ENCODE data around the gene RASGRF2.
"Not testable (repeated sequence)": the region's sequence is repeated elsewhere in the genome, so short reads cannot be mapped to it uniquely, and the experiment has no call there.

RASGRF2 gene

DNA sequence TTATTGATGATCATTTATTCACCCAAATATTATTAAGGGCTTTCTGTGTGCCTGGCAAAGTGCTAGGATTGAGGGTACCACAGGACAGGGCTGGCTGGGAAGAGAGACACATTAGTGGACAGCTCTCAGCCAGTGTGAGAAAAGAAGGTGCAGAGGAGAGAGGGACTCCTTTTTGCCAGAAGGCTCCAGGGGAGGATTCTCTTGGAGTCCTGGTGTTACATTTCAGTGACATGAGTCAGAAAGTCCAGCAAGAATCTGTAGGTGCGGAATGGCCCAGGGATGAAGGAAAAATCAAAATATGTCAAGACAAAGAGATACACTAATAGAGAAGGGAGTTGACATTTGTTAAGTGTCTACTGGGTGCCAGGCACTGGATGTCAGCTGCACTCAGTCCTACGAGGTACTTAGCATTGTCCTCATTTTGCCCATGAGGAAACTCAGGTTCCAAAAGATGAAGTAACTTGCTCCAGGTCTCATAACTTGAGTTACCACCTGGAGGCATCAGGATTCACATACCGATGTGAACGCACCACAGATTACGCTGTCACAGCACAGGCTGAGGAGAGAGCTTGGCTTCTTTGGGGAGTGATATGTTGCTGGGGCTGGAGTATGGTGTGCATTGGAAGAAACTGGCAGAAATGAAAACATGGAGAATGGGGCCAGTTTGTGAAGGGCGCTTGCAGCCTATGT, 60.5 kb downstream of the RASGRF2 start:
- no peak for DNase-seq (ENCODE audit: low read depth in 2 of 2)

DNA sequence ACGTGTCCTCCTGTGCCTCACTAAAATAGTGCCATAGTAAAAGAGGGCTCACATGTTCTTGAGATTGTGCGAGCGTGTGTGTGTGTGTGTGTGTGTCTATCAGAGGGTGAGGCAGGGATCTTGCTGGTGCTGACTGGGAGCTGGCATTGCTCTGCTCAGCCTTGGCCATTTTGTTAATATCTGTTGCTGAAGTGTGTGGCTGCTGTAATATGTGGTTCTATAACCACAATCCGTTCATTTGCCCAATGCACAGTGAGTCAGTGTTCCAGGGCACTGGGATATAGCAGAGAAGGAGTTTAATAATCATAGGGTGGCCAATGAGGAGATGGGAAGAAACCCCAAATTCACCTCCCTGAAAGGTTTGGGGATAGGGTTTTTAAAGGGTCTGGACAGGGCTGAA, 61.3 kb downstream of the RASGRF2 start:
- no peak for DNase-seq (ENCODE audit: low read depth in 2 of 2)

DNA sequence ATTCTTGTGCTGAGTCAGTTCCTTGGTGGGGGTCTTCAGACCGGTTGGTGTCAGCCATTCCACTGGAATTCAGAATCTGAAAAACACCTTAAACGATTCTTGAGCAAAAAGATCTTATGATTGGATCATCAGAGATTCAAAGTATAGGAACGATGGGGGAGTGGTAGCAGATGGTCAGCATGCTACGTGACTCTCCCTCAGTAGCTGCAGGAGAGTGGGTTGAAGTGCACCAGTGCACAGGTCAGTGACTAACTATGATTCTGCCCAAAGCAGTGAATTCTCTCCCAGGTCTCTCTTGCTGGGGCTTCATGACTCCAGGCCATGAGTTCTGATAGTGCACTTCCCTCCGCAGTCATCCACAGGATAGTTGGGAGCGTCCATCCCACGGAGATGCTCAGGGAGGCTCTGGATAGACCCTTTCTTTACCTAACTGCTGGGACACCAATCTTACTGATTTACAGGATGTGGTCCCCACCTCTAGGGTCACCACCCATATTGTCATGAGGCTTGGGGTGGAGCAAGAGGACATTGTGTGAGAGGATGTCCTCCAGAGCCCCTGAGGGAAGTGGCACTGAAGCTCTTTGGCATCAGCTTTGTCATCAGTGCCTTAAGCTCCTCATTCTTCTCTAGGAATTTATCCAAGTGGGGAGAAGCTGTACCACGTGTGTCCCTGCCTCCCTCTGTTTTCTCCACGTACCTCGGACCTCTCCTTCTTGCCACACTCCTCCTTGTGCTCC, 62.0 kb downstream of the RASGRF2 start:
- no peak for DNase-seq (ENCODE audit: low read depth in 2 of 2)

- no peak for DNase-seq (ENCODE audit: low read depth in 2 of 2)
Measured at GRCh38 chr5:81022688-81023084, 62.5 kb downstream of the RASGRF2 start.

GRCh38 chr5:81023261-81023970, 63.3 kb downstream of the RASGRF2 start:
- DNase-seq (ENCODE audit: low read depth in 2 of 2): no peak

DNA sequence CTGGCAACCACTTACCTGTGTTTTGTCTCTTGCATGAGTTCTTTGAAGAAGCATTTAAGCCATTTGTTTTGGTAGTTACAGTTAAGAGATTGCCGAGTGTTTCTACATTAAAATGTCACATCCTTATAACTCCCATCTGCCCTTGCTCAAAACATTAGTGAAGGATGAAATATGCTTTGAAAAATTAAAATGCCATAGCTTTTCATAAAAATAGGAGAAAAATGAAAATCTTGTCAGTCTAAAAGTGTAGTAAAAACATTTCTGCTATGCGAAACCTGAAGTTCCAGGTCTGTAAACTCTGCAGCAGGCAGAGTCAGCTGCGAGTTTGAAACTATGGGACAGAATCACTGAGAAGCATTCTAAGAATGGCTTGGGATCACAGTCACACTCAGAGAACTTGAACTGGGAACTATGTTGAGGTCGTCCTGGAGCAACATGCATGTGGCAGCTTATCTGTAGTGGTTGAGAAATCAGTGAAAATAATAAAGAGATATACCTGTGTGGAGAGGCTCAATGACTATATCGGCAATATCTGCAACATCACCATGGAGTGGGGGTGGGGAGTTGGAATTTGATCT, 67.4 kb downstream of the RASGRF2 start:
- DNase-seq (ENCODE audit: low read depth in 2 of 2): no peak

- not testable (repeated sequence) for DNase-seq (ENCODE audit: low read depth in 2 of 2)
Measured at GRCh38 chr5:81028888-81029287, 68.7 kb downstream of the RASGRF2 start.

DNA sequence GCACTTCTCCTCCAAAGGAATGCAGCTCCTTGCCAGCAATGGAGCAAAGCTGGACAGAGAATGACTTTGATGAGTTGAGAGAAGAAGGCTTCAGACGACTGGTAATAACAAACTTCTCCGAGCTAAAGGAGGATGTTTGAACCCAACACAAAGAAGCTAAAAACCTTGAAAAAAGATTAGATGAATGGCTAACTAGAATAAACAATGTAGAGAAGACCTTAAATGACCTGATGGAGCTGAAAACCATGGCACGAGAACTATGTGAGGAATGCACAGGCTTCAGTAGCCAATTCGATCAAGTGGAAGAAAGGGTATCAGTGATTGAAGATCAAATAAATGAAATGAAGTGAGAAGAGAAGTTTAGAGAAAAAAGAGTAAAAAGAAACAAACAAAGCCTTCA, 69.6 kb downstream of the RASGRF2 start:
- not testable (repeated sequence) for DNase-seq (ENCODE audit: low read depth in 2 of 2)

GRCh38 chr5:81030236-81031034, 70.3 kb downstream of the RASGRF2 start:
- not testable (repeated sequence) for DNase-seq (ENCODE audit: low read depth in 2 of 2)

GRCh38 chr5:81035522-81035921, 75.4 kb downstream of the RASGRF2 start:
- no peak for DNase-seq (ENCODE audit: low read depth in 2 of 2)

GRCh38 chr5:81038495-81038894, 78.3 kb downstream of the RASGRF2 start:
- DNase-seq (ENCODE audit: low read depth in 2 of 2): no peak

DNA sequence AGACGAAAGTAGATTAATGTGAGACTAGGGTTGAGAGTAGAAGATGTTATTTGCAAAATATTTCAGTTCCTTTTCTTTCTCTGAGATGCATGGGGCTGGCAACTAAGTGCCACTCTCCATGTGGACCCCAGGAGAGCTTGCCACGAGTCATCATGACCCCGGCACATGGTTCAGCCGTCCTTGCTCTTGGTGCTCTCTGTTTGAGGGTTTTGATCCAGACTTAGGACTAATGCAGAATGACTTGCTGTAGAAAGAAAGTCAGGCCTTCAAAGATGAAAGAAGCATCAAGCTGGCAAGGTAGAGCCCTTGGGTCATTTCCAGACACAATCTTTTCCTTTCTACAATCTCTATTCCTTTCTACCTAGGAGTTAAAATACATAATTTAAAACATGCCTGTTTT, 84.7 kb downstream of the RASGRF2 start:
- no peak for DNase-seq (ENCODE audit: low read depth in 2 of 2)

- no peak for DNase-seq (ENCODE audit: low read depth in 2 of 2)
Measured at GRCh38 chr5:81045389-81045807, 85.2 kb downstream of the RASGRF2 start.

DNA sequence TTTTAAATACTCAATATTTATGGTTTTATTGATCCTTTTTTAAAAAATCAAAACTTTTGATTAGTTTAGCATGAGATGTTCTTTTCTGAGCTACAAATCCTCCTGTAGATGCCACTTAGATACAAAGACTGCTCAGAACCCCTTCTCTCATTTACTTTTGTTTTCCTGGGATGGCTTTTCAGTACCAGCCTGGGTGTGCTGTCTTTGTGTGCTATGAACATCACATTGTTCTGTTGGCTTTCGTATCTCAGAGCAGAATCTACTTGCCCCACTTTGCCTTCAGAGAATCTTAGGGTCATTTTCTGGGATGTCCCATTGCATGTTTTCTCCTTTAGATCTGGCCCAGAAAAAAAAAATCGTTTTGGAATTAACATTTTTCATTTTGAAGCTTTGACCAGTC, 85.9 kb downstream of the RASGRF2 start:
- DNase-seq (ENCODE audit: low read depth in 2 of 2): no peak

DNA sequence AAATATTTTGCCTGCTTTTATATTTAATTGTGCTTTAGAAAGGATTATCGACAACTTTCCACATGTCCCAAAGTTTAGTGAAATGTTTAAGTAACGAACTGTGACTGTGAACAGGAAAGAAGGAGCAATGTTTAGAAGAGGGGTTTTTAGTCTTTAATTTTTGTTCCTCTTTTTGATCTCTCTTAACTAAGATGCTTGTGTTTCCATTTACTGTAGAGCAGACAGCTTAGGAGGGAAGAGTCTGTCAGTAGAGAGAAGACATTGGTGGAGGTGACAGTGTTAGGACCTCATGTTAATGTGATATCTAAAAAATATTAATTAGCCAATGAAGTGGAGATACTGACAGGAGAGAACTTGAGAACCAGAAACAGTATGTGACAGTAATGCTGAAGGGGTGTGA, 92.2 kb downstream of the RASGRF2 start:
- DNase-seq (ENCODE audit: low read depth in 2 of 2): no peak

DNA sequence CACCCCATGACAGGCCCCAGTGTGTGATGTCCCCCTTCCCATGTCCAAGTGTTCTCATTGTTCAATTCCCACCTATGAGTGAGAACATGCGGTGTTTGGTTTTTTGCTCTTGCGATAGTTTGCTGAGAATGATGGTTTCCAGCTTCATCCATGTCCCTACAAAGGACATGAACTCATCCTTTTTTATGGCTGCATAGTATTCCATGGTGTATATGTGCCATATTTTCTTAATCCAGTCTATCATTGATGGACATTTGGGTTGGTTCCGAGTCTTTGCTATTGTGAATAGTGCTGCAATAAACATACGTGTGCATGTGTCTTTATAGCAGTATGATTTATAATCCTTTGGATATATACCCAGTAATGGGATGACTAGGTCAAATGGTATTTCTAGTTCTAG, 93.1 kb downstream of the RASGRF2 start:
- DNase-seq (ENCODE audit: low read depth in 2 of 2): not testable (repeated sequence)

DNA sequence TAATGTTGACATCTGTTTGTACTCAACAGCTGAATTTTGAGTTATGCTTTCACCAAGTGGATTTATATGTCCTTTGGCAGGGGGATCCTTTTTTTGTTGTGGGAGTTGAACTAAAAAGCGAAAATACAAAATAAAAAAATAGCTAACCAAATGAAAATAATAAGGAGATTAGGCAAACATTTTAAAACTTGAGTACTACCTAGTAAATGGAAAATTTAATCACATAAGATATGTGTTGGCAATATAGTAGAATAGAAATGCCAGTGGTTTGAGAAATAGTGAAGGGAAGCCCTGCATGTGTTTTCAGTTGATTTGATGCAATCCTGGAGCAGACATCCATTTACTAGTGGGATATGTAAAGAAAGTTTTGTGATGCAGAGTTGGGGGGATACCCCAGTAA, 98.0 kb downstream of the RASGRF2 start:
- DNase-seq (ENCODE audit: low read depth in 2 of 2): no peak

DNA sequence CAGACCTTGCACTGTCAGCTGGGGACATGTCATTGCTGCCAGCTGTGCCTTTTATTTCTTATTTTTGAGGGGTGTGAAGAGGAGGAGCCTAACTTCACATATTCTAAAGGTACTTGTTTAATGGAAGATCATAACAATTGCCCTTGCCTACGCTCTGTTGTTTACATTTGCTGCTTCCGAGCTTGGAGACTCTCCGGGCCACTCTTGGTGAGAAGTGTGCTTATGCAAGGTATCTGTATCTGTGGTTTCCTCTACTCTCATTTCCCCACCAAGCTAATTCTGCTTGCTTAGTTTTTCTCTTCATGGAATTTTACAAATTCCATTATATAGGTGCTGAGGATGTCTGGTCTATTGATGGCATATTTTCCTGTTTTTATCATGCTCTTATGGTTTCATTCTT, 105.3 kb downstream of the RASGRF2 start:
- DNase-seq (ENCODE audit: low read depth in 2 of 2): no peak

DNA sequence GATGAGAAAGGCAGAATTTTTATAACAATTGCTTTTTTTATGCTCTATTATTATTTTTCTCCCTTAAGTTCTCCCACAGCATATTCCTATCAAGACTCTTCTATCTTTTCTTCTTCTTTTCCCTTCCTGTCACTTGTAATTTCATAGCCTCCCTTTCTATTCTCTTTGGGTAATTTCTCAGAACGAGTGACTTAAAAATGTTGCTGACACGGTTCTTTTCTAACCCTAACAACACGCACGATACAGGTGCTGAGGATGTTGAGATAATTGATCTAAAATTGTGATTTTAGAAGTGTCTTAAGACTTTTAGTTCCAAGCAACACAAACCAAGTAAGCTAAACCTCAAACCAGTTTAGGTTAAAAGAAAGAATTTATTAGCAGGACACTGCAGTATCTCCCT, 105.9 kb downstream of the RASGRF2 start:
- DNase-seq (ENCODE audit: low read depth in 2 of 2): no peak

- no peak for DNase-seq (ENCODE audit: low read depth in 2 of 2)
Measured at GRCh38 chr5:81067406-81067805, 107.2 kb downstream of the RASGRF2 start.

GRCh38 chr5:81068063-81068462, 107.9 kb downstream of the RASGRF2 start:
- no peak for DNase-seq (ENCODE audit: low read depth in 2 of 2)

GRCh38 chr5:81068635-81069034, 108.5 kb downstream of the RASGRF2 start:
- no peak for DNase-seq (ENCODE audit: low read depth in 2 of 2)

Measured in stimulated activated CD4-positive, alpha-beta T cell treated with anti-CD3 and anti-CD28 coated beads, Interleukin-4, amount 100 ng/mL, for 48 hours (primary cell).